ENCODE data around the gene CNTNAP1.
A peak's percentile ranks its signal among the peaks of the same experiment; 100 is the strongest.

The CNTNAP1 gene

DNA sequence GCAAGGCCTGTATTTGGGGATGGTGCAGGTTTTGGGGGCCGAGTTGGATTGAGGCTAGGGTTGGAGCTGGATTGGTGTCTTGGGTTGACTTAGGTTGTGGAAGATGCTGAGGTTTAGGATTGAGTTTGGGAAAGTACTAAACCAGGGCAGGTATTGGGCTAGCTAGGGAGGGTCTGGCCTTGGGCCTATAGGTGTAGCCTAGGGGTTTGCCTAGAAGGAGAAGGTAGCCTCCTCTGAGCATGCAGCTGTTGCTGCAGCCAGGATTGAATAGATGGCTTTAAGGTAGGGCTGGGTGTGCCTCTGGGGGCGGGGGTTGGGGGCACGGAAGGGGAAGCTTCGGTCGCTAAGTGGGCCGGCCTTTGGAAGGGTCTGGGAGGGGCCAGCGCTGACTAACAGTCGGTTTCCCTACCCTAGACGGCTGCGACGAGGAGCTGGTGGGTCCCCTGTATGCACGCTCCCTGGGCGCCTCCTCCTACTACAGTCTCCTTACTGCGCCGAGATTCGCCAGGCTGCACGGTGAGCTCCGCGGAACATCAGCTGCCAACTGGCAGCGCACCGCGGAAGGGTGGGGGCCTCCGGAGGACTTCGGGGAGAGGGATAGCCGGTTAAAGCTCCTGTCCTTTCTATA, 1.2 kb downstream of the CNTNAP1 start:
- FAIRE-seq (peak; percentile 66), DNase-seq (ENCODE audit: insufficient read length, low spot score) (no peak)

GRCh38 chr17:42684929-42685556, 2.7 kb downstream of the CNTNAP1 start:
- DNase-seq (ENCODE audit: insufficient read length, low spot score), result no peak
- no peak for FAIRE-seq

GRCh38 chr17:42685831-42686230, 3.5 kb downstream of the CNTNAP1 start:
- no peak for FAIRE-seq
- no peak for DNase-seq (ENCODE audit: insufficient read length, low spot score)

- DNase-seq (ENCODE audit: insufficient read length, low spot score) (no peak), FAIRE-seq (no peak)
Observed at GRCh38 chr17:42686520-42687128, 4.3 kb downstream of the CNTNAP1 start.

DNA sequence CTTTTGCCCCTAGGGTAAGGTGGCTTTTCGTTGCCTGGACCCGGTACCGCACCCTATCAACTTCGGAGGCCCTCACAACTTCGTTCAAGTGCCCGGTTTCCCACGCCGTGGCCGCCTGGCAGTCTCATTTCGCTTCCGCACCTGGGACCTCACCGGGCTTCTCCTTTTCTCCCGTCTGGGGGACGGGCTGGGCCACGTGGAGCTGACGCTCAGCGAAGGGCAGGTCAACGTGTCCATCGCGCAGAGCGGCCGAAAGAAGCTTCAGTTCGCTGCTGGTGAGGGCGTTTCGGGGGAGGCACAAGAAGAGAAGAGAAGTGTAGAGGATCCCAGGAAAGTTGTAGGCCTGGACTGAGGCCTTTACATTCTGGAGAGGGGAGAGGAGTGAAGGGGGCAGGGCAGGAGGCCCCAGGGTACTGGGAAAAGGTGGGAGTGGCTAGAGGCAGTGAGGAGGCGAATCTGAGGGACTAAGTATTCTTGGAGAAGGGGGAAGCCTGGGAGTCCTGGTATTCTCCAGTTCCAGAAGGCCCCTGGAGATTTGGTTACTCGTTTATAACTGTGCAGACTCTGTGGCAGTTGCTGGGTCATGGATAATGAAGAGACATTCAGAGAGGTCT, 5.5 kb downstream of the CNTNAP1 start:
- no peak for DNase-seq (ENCODE audit: insufficient read length, low spot score)
- FAIRE-seq, result no peak

- no peak for FAIRE-seq
- no peak for DNase-seq (ENCODE audit: insufficient read length, low spot score)
Observed at GRCh38 chr17:42690596-42690995, 8.3 kb downstream of the CNTNAP1 start.

DNA sequence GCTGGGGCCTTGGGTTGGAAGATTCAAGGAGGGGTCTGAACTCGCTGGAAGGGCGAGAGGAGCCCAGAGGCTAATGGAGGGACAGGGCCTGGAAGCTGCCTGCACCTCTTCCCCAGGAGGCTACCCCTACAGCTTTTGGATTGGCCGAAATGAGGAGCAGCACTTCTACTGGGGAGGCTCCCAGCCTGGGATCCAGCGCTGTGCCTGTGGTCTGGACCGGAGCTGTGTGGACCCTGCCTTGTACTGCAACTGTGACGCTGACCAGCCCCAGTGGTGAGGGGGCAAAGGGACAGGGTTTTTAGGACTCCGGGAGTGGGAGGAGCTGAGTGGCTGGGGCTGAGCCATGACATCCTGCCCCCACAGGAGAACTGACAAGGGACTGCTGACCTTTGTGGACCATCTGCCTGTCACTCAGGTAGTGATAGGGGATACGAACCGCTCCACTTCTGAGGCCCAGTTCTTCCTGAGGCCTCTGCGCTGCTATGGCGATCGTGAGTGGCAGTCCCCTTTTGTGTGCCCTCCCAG, 8.8 kb downstream of the CNTNAP1 start:
- FAIRE-seq (no peak), DNase-seq (ENCODE audit: insufficient read length, low spot score) (no peak)

DNA sequence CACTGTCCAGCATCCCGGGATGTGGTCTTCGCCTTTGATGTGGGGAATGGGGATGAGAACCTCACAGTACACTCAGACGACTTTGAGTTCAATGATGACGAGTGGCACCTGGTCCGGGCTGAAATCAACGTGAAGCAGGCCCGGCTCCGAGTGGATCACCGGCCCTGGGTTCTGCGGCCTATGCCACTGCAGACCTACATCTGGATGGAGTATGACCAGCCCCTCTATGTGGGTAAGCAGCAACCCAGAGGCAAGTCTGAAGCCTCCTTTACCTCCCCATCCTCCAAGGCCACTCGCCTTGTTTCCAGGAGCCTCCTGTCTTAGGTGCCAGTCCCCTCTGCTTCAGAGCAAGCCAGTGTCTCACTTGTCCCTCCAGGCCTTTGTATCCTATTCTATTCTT, 10.2 kb downstream of the CNTNAP1 start:
- DNase-seq (ENCODE audit: insufficient read length, low spot score), result no peak

GRCh38 chr17:42694524-42694923, 12.2 kb downstream of the CNTNAP1 start:
- DNase-seq (ENCODE audit: insufficient read length, low spot score) (no peak), FAIRE-seq (no peak)

More for the DNA sequence above, 10.2 kb downstream of the CNTNAP1 start:
- no peak for FAIRE-seq

DNA sequence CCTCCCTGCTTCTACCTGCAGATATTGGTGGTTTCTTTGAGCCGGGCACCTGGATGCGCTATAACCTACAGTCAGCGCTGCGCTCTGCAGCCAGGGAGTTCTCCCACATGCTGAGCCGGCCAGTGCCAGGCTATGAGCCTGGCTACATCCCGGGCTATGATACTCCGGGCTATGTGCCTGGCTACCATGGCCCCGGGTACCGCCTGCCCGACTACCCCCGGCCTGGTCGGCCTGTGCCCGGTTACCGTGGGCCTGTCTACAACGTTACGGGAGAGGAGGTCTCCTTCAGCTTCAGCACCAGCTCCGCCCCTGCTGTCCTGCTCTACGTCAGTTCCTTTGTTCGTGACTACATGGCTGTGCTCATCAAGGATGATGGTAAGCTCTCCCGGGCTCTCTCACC, 13.2 kb downstream of the CNTNAP1 start:
- FAIRE-seq (no peak), DNase-seq (ENCODE audit: insufficient read length, low spot score) (no peak)

DNA sequence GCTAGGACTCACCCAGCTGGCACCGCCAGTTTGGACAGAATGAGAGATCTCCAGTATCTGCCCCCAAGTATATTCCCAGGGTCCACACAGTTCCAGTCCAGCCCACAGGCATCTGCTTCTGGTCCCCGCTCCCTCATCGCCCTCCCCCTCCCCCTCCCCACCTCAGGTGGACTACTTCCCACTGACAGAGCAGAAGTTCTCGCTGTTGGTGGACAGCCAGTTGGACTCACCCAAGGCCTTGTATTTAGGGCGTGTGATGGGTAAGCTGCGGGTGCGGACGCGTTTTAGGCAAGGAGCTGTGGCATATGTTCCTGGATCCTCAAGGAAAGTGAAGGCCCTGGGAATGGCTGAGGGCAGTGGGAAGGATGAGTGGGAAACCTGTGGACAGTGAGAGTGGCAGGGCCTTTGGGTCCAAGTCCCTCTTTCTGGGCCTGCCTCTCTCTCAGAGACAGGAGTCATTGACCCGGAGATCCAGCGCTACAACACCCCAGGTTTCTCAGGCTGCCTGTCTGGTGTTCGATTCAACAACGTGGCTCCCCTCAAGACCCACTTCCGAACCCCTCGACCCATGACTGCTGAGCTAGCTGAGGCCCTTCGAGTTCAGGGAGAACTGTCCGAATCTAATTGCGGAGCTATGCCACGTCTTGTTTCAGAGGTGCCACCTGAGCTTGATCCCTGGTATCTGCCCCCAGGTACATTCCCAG, 14.9 kb downstream of the CNTNAP1 start:
- FAIRE-seq, result no peak
- DNase-seq (ENCODE audit: insufficient read length, low spot score), result no peak

DNA sequence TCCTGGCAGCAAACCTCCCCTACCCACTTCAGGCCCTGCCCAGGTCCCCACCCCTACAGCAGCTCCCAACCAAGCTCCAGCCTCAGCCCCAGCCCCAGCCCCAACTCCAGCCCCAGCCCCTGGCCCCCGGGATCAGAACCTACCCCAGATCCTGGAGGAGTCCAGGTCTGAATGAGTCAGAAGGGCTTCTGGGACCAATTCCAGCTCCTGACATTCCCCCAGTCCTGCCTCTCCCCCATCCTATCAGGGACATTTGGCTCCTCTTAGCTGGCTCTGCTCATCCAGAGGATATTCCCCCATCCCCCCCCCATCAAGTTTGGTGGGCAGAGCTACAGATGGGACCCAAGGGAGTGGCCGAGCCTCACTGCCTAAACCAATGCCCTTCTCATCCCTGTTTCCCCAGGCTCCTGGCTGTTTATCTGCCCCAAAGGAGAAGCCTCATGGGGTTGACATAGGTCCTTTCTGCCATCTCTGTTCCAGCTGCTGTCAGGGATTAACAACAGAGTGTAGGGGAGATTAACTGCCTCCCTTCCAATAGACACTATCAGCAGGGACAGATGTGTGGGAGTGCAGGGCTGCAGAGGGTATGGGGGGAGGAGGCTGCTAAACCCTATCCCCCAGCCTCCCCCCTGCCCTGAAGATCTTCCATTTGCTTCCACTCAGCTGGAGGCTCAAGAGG, 16.5 kb downstream of the CNTNAP1 start:
- no peak for FAIRE-seq
- no peak for DNase-seq (ENCODE audit: insufficient read length, low spot score)

GRCh38 chr17:42699415-42699740, 17.0 kb downstream of the CNTNAP1 start:
- DNase-seq (ENCODE audit: insufficient read length, low spot score) (no peak), FAIRE-seq (no peak)

DNA sequence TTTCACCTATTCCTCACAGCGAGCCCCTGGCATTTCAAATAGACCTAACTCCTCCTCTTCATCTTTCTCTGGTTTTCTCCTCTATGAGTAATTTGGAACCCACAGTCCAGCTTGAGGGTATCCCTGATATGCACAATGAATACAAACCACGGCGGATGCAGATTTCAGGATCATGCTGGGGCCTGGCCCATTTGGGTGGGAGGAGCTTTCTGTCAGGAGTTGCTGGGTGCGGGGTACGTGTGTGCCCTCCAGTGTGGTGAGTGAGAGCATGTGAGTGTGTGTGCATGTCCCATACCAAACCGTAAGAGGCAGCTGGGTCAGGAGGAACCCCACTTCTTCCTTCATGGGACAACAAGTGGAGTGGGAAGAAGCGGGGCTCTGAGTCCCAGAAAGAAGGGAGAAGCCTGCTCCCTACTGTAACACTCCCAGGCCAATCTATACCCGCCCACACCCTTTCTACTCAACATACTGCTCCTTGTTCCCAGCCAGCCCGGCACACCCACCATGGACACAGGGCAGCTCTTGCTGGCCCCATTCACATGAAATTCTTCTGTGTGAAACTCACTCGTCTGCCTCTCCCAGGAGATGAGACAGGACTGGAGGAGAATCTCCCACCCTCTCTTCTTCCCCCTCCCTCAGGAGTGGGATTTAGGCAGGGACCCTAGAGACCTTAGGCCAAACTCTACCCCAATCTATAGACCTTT, 18.4 kb downstream of the CNTNAP1 start:
- FAIRE-seq (no peak), DNase-seq (ENCODE audit: insufficient read length, low spot score) (no peak)

DNA sequence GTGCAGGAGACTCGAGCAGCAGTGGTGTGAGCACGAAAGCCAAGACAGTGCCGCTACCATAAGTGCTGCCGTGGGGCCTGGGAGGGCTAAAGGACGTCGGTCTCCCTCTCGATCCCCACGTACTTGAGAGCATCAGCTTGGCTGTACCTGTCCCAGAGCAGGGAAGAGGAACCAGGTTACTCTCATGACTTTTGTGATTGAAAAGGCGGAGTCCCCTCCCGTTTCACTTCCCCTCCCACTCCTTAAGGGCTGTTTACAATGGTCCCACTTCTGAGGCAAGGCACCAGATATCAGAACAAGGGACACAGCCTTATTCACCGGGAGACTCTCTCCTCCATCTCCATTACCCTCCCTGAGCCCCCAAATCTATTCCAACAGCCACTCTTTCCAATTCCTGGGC, 20.1 kb downstream of the CNTNAP1 start:
- FAIRE-seq, result peak; percentile 49
- no peak for DNase-seq (ENCODE audit: insufficient read length, low spot score)

GRCh38 chr17:42704490-42704836, 22.1 kb downstream of the CNTNAP1 start:
- FAIRE-seq (no peak), DNase-seq (ENCODE audit: insufficient read length, low spot score) (no peak)

- FAIRE-seq, result peak; percentile 91
- DNase-seq (ENCODE audit: insufficient read length, low spot score), result no peak
Observed at GRCh38 chr17:42704837-42705494, 22.6 kb downstream of the CNTNAP1 start.

DNA sequence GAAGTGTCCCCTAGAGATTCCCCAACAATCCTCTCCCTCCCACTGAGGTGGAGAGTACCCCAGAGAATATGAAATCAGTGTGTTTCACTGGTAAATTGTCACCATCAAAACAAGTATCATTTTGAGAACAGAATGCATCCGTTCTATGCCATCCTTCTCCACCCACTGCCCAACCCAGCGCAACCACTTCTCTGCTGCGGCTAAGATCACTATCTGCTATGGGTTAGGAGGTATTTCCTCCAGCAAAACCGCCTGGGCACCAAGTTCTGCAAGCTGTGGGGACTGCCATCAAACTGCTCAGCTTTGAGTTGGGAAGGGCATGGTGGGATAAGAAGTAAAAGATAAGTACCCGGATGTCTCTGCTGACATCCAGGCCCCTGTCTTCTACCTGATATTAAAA, 24.4 kb downstream of the CNTNAP1 start:
- DNase-seq (ENCODE audit: insufficient read length, low spot score), result no peak
- FAIRE-seq, result no peak

DNA sequence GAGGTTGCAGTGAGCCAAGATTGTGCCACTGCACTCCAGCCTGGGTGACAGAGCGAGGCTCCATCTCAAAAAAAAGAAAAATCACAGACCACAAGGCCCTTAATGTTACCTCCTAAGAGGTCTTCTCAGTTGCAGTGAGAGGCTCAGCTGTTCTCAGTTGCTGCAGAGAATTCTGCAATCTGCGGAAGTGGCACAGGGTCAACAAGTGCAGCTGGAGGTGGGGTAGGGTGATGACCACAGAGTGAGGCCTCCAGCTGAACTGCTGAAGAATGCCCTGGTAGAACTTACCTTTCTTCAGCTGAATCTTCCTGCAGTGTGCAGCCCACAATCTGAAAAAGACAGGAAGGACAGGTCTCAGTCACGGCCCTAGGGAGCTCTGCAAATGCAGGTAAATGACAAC, 26.3 kb downstream of the CNTNAP1 start:
- no peak for DNase-seq (ENCODE audit: insufficient read length, low spot score)
- no peak for FAIRE-seq

DNA sequence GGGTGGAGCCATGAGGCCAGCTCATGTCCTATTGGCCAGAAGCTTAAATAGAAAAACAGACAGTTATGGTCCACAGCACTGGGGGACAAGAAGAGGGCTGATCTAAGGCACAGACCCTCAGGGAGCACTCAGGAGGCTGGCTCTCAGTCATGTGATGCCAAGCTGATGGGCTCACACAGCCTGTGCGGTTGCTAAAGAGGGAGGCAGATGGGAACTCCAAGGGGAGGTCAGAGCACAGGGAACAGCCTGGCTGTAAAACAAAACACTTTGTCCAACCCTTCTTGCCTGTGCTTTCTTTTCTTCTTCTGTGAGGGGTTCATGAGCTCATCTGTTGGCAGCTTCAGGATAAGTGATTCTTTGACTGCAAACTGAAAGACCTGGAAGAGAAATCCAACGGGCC, 27.2 kb downstream of the CNTNAP1 start:
- FAIRE-seq, result no peak

More for the DNA sequence above, 27.2 kb downstream of the CNTNAP1 start:
- no peak for DNase-seq (ENCODE audit: insufficient read length, low spot score)
